Vagina (tissue), 2 donors: ENCODE measurements around the gene CLEC10A. TPM values are rescaled to one million over a fixed set of nuclear protein-coding genes. Genes with fewer than 3 reads are reported as not detected.
A peak's percentile ranks its signal among the peaks of the same experiment; 100 is the strongest.

ENCODE experiments used
- DNase-seq, 2 donors: peaks; one replicate each; pipeline ENCODE4 v3.0.0-alpha.2; 2017; ENCODE audit errors: extremely low spot score in 2 of 2
- H3K27ac ChIP-seq: fragments of 200-600 bp; sonication (generic); one replicate; pipeline ENCODE4 v1.5.1; 2019
- H3K27me3 ChIP-seq: fragments of 200-600 bp; sonication (generic); one replicate; pipeline ENCODE4 v1.5.1; 2019
- H3K36me3 ChIP-seq, 2 donors: fragments of 200-600 bp; sonication (generic); one replicate each; pipeline ENCODE4 v1.5.1; 2017 to 2019
- H3K4me1 ChIP-seq: fragments of 200-600 bp; sonication (generic); one replicate; pipeline ENCODE4 v1.5.1; 2019
- H3K4me3 ChIP-seq, 2 donors: fragments of 200-600 bp; sonication (generic); 1 replicate in 1 of 2; 2 replicates in 1 of 2; pipeline ENCODE4 v1.5.1; 2016 to 2019
- H3K9me3 ChIP-seq: fragments of 200-600 bp; sonication (generic); one replicate; pipeline ENCODE4 v1.5.1; 2019
- CTCF ChIP-seq, 3 experiments: fragments of 450-650 bp in 2 of 3; fragments of 200-600 bp in 1 of 3; sonication (generic) in 1 of 3; IDR thresholded peaks; one replicate each; pipeline ENCODE4 v1.5.1; 2017 to 2019; ENCODE audit warnings: antibody characterized with exemption in 3 of 3, mild to moderate bottlenecking in 2 of 3, moderate library complexity in 2 of 3
- POLR2A ChIP-seq, 2 donors: fragments of 450-650 bp; IDR thresholded peaks; one replicate each; pipeline ENCODE4 v1.6.1; 2017; ENCODE audit warnings: antibody characterized with exemption in 2 of 2, mild to moderate bottlenecking in 2 of 2, moderate library complexity in 2 of 2
- POLR2AphosphoS5 ChIP-seq, 2 donors: sonication (generic); formaldehyde crosslinking; IDR thresholded peaks; one replicate each; pipeline ENCODE4 v1.9.0; 2017; ENCODE audit warnings: antibody characterized with exemption in 2 of 2, mild to moderate bottlenecking in 2 of 2, low read depth in 1 of 2; ENCODE audit not compliant: insufficient read depth in 1 of 2
- intact Hi-C: fragments of 100-400 bp; cut with DNase I; formaldehyde crosslinking; loops from one replicate; pipeline ENCODE4 v1.15.1; 2023
- total RNA-seq: library from RNA; depleted of rRNA; stranded (reverse); fragments of >200 nt; gene quantifications from one replicate; pipeline ENCODE4 v1.2.3, GENCODE V29; 2016

The CLEC10A gene
- total RNA-seq, 1 donor from 2014 or later: 3.7 TPM

GRCh38 chr17:7034955-7035590, 45.0 kb downstream of the CLEC10A start:
- H3K36me3 ChIP-seq: no peaks in the 10 kb centered on the region
- peak overlapping the region; percentile 93 for H3K27ac ChIP-seq
- DNase-seq: no peak
- intact Hi-C loops: no loop called here
- no peaks in the 10 kb centered on the region for H3K9me3 ChIP-seq
- H3K4me3 ChIP-seq: peak overlapping the region; percentile 65 to 78
- H3K4me1 ChIP-seq: peaks cover 23% of the 10 kb centered on the region
- TF ChIP-seq POLR2AphosphoS5 (IDR thresholded peaks at IDR 0.05; ENCODE audit: insufficient read depth in 1 of 2, low read depth in 1 of 2): no peak
- no peak for TF ChIP-seq POLR2A (IDR thresholded peaks at IDR 0.05)
- no peak for TF ChIP-seq CTCF (IDR thresholded peaks at IDR 0.05)
- H3K27me3 ChIP-seq: no peaks in the 10 kb centered on the region

GRCh38 chr17:7029659-7030058, 50.4 kb downstream of the CLEC10A start:
- H3K4me1 ChIP-seq: no peaks in the 10 kb centered on the region
- no peak for DNase-seq
- no peak overlapping the region for H3K27ac ChIP-seq
- no peaks in the 10 kb centered on the region for H3K9me3 ChIP-seq
- H3K4me3 ChIP-seq: no peak overlapping the region
- no peaks in the 10 kb centered on the region for H3K27me3 ChIP-seq
- TF ChIP-seq POLR2A (IDR thresholded peaks at IDR 0.05): no peak
- no peak for TF ChIP-seq CTCF (IDR thresholded peaks at IDR 0.05)
- TF ChIP-seq POLR2AphosphoS5 (IDR thresholded peaks at IDR 0.05; ENCODE audit: insufficient read depth in 1 of 2, low read depth in 1 of 2): peak in 1 of 2 donors; percentile 66
- intact Hi-C loops: no loop called here
- no peaks in the 10 kb centered on the region for H3K36me3 ChIP-seq

- TF ChIP-seq CTCF (IDR thresholded peaks at IDR 0.05) (no peak), POLR2A (IDR thresholded peaks at IDR 0.05) (no peak), POLR2AphosphoS5 (IDR thresholded peaks at IDR 0.05; ENCODE audit: insufficient read depth in 1 of 2, low read depth in 1 of 2) (no peak)
- DNase-seq: no peak
- no peak overlapping the region for H3K27ac ChIP-seq
- no peak overlapping the region for H3K4me3 ChIP-seq
- H3K9me3 ChIP-seq: no peaks in the 10 kb centered on the region
- H3K4me1 ChIP-seq: no peaks in the 10 kb centered on the region
- intact Hi-C loops: no loop called here
- H3K36me3 ChIP-seq: no peaks in the 10 kb centered on the region
- H3K27me3 ChIP-seq: no peaks in the 10 kb centered on the region
Observed at GRCh38 chr17:7029096-7029495, 51.0 kb downstream of the CLEC10A start.

- Histone ChIP-seq H3K27ac (peak overlapping the region; percentile 33), H3K9me3 (no peaks in the 10 kb centered on the region), H3K4me3 (no peak overlapping the region), H3K4me1 (peaks cover 12% of the 10 kb centered on the region), H3K27me3 (no peaks in the 10 kb centered on the region), H3K36me3 (no peaks in the 10 kb centered on the region)
- intact Hi-C loops: no loop called here
- no peak for DNase-seq
- no peak for TF ChIP-seq POLR2AphosphoS5 (IDR thresholded peaks at IDR 0.05; ENCODE audit: insufficient read depth in 1 of 2, low read depth in 1 of 2)
- no peak for TF ChIP-seq CTCF (IDR thresholded peaks at IDR 0.05)
- TF ChIP-seq POLR2A (IDR thresholded peaks at IDR 0.05): no peak
Observed at GRCh38 chr17:7027335-7027734, 52.7 kb downstream of the CLEC10A start.

- intact Hi-C loops: no loop called here
- Histone ChIP-seq H3K27ac (peak overlapping the region; percentile 33), H3K36me3 (no peaks in the 10 kb centered on the region), H3K9me3 (no peaks in the 10 kb centered on the region), H3K27me3 (no peaks in the 10 kb centered on the region), H3K4me3 (no peak overlapping the region), H3K4me1 (peaks cover 20% of the 10 kb centered on the region)
- DNase-seq: no peak
- TF ChIP-seq POLR2AphosphoS5 (IDR thresholded peaks at IDR 0.05; ENCODE audit: insufficient read depth in 1 of 2, low read depth in 1 of 2) (no peak), POLR2A (IDR thresholded peaks at IDR 0.05) (no peak), CTCF (IDR thresholded peaks at IDR 0.05) (no peak)
Observed at GRCh38 chr17:7026471-7027115, 53.5 kb downstream of the CLEC10A start.
